ENCODE data around the gene BANP.
"Not testable (repeated sequence)": the region's sequence is repeated elsewhere in the genome, so short reads cannot be mapped to it uniquely, and the experiment has no call there.

The BANP gene

GRCh38 chr16:88104363-88104762 is 153.1 kb downstream of the BANP start:
- not testable (repeated sequence) for DNase-seq (ENCODE audit: low spot score)

GRCh38 chr16:88105574-88106140 is 154.4 kb downstream of the BANP start:
- not testable (repeated sequence) for DNase-seq (ENCODE audit: low spot score)

GRCh38 chr16:88106566-88106965 is 155.3 kb downstream of the BANP start:
- not testable (repeated sequence) for DNase-seq (ENCODE audit: low spot score)

GRCh38 chr16:88108762-88109161 is 157.5 kb downstream of the BANP start:
- DNase-seq (ENCODE audit: low spot score), result no peak

- not testable (repeated sequence) for DNase-seq (ENCODE audit: low spot score)
Observed at GRCh38 chr16:88109726-88110621, 158.7 kb downstream of the BANP start.

- not testable (repeated sequence) for DNase-seq (ENCODE audit: low spot score)
Observed at GRCh38 chr16:88110875-88111494, 159.8 kb downstream of the BANP start.

GRCh38 chr16:88111976-88112375 is 160.7 kb downstream of the BANP start:
- DNase-seq (ENCODE audit: low spot score), result not testable (repeated sequence)

GRCh38 chr16:88113545-88114045 is 162.4 kb downstream of the BANP start:
- no peak for DNase-seq (ENCODE audit: low spot score)

- DNase-seq (ENCODE audit: low spot score), result not testable (repeated sequence)
Observed at GRCh38 chr16:88114541-88115228, 163.5 kb downstream of the BANP start.

- no peak for DNase-seq (ENCODE audit: low spot score)
Observed at GRCh38 chr16:88116121-88116520, 164.9 kb downstream of the BANP start.

- DNase-seq (ENCODE audit: low spot score), result no peak
Observed at GRCh38 chr16:88117476-88117868, 166.2 kb downstream of the BANP start.

GRCh38 chr16:88118376-88118775 is 167.1 kb downstream of the BANP start:
- no peak for DNase-seq (ENCODE audit: low spot score)

- peak; percentile 72 for DNase-seq (ENCODE audit: low spot score)
Observed at GRCh38 chr16:88118852-88119741, 167.9 kb downstream of the BANP start.

GRCh38 chr16:88119881-88120751 is 168.9 kb downstream of the BANP start:
- DNase-seq (ENCODE audit: low spot score), result not testable (repeated sequence)

- DNase-seq (ENCODE audit: low spot score), result no peak
Observed at GRCh38 chr16:88120812-88121211, 169.6 kb downstream of the BANP start.

GRCh38 chr16:88121391-88121790 is 170.2 kb downstream of the BANP start:
- DNase-seq (ENCODE audit: low spot score), result not testable (repeated sequence)

GRCh38 chr16:88121886-88122580 is 170.8 kb downstream of the BANP start:
- no peak for DNase-seq (ENCODE audit: low spot score)

Data from LoVo (cell line).